ENCODE measurements around the gene UBE2M.

UBE2M gene

GRCh38 chr19:58571575-58571947 is 13.2 kb upstream of the UBE2M start:
- DNase-seq (ENCODE audit: low read depth in 1 of 2, low spot score in 1 of 2): no peak

GRCh38 chr19:58570770-58571574 is 12.6 kb upstream of the UBE2M start:
- no peak for DNase-seq (ENCODE audit: low read depth in 1 of 2, low spot score in 1 of 2)

GRCh38 chr19:58569943-58570670 is 11.7 kb upstream of the UBE2M start:
- DNase-seq (ENCODE audit: low read depth in 1 of 2, low spot score in 1 of 2): no peak

GRCh38 chr19:58569191-58569942 is 11.0 kb upstream of the UBE2M start:
- no peak for DNase-seq (ENCODE audit: low read depth in 1 of 2, low spot score in 1 of 2)

GRCh38 chr19:58568453-58569130 is 10.2 kb upstream of the UBE2M start:
- DNase-seq (ENCODE audit: low read depth in 1 of 2, low spot score in 1 of 2): no peak

- no peak for DNase-seq (ENCODE audit: low read depth in 1 of 2, low spot score in 1 of 2)
Measured at GRCh38 chr19:58566989-58567388, 8.6 kb upstream of the UBE2M start.

GRCh38 chr19:58563823-58564222 is 5.4 kb upstream of the UBE2M start:
- no peak for DNase-seq (ENCODE audit: low read depth in 1 of 2, low spot score in 1 of 2)

- DNase-seq (ENCODE audit: low read depth in 1 of 2, low spot score in 1 of 2): no peak
Measured at GRCh38 chr19:58563034-58563573, 4.7 kb upstream of the UBE2M start.

GRCh38 chr19:58562122-58563033 is 4.0 kb upstream of the UBE2M start:
- no peak for DNase-seq (ENCODE audit: low read depth in 1 of 2, low spot score in 1 of 2)

GRCh38 chr19:58561373-58562121 is 3.1 kb upstream of the UBE2M start:
- no peak for DNase-seq (ENCODE audit: low read depth in 1 of 2, low spot score in 1 of 2)

GRCh38 chr19:58560921-58561320 is 2.5 kb upstream of the UBE2M start:
- no peak for DNase-seq (ENCODE audit: low read depth in 1 of 2, low spot score in 1 of 2)

- no peak for DNase-seq (ENCODE audit: low read depth in 1 of 2, low spot score in 1 of 2)
Measured at GRCh38 chr19:58560007-58560887, 1.8 kb upstream of the UBE2M start.

GRCh38 chr19:58559275-58560006 is 1.0 kb upstream of the UBE2M start:
- DNase-seq (ENCODE audit: low read depth in 1 of 2, low spot score in 1 of 2): no peak

GRCh38 chr19:58558623-58559274 is 338 bp upstream of the UBE2M start:
- DNase-seq (ENCODE audit: low read depth in 1 of 2, low spot score in 1 of 2): peak; percentile 99 to 100

- no peak for DNase-seq (ENCODE audit: low read depth in 1 of 2, low spot score in 1 of 2)
Measured at GRCh38 chr19:58557221-58558065, 968 bp downstream of the UBE2M start.

- no peak for DNase-seq (ENCODE audit: low read depth in 1 of 2, low spot score in 1 of 2)
Measured at GRCh38 chr19:58556622-58557220, 1.7 kb downstream of the UBE2M start.
